A673 (cell line): ENCODE measurements around the gene GPN2.

Experiments
- CTCF ChIP-seq: fragments of 300-800, 200-600 bp; sonication (generic); conservative IDR thresholded peaks from 2 replicates; pipeline ENCODE4 v1.5.1; 2017; ENCODE audit warnings: low read depth, mild to moderate bottlenecking, antibody characterized with exemption, low read length, moderate library complexity, mixed read lengths
- EZH2 ChIP-seq: fragments of 200-600 bp; sonication (generic); IDR thresholded peaks from 2 replicates; pipeline ENCODE4 v1.6.1; 2017; ENCODE audit warnings: borderline replicate concordance, low read depth, mild to moderate bottlenecking, mixed read lengths, antibody characterized with exemption, low read length; ENCODE audit not compliant: poor library complexity, severe bottlenecking

- TF ChIP-seq CTCF (no peak), EZH2 (no peak)
Measured at GRCh38 chr1:26913754-26914619, 23.9 kb upstream of the GPN2 start, which contains the start of gene NR0B2.
